SHP77 (cell line): ENCODE measurements around the gene PATJ.
"Not testable (repeated sequence)": the region's sequence is repeated elsewhere in the genome, so short reads cannot be mapped to it uniquely, and the experiment has no call there.

Source experiments
- DNase-seq, 2 experiments: peaks; one replicate each; lab custom pipeline; 2025; lab: John Stamatoyannopoulos, UW

PATJ gene

GRCh38 chr1:62213075-62213914, 471.0 kb downstream of the PATJ start:
- no peak for DNase-seq

- DNase-seq = no peak
These were observed 476.3 kb downstream of the PATJ start for GRCh38 chr1:62218604-62219003.

- DNase-seq = not testable (repeated sequence)
These were observed 478.2 kb downstream of the PATJ start for GRCh38 chr1:62220456-62220855.

GRCh38 chr1:62221171-62221570, 478.9 kb downstream of the PATJ start:
- no peak for DNase-seq

GRCh38 chr1:62222321-62222720, 480.0 kb downstream of the PATJ start:
- DNase-seq = no peak

GRCh38 chr1:62224182-62224581, 481.9 kb downstream of the PATJ start:
- no peak for DNase-seq

- DNase-seq = no peak
These were observed 485.2 kb downstream of the PATJ start for GRCh38 chr1:62227496-62227895.
